ENCODE data around the gene AGPAT1. TPM values are rescaled to one million over a fixed set of nuclear protein-coding genes. Genes with fewer than 3 reads are reported as not detected.

Gene AGPAT1
- total RNA-seq: 17.8 and 20.3 TPM in 2 replicates

GRCh38 chr6:32175711-32176475 is at the start of gene AGPAT1:
Gene AGPAT1, minus strand, starts transcription at chr6:32176084. Its CDS starts 4,588 bp downstream, at chr6:32171496.

GRCh38 chr6:32223258-32224235 is 47.7 kb upstream of the AGPAT1 start, which contains the start of gene NOTCH4:
Gene NOTCH4, minus strand, starts transcription at chr6:32224067. Its CDS starts 139 bp downstream, at chr6:32223928.

GRCh38 chr6:32192608-32193039 is 16.7 kb upstream of the AGPAT1 start, which contains the start of gene GPSM3:
Gene GPSM3, minus strand, starts transcription at chr6:32192643. Its CDS starts 130 bp downstream, at chr6:32192513.

GRCh38 chr6:32190054-32190851 is 14.4 kb upstream of the AGPAT1 start, which contains the start of gene PBX2:
Gene PBX2, minus strand, starts transcription at chr6:32190202. Its CDS starts 287 bp downstream, at chr6:32189915.

GRCh38 chr6:32184084-32184640 is 8.3 kb upstream of the AGPAT1 start, which contains the start of gene AGER:
Gene AGER, minus strand, starts transcription at chr6:32184253. Its CDS starts 31 bp downstream, at chr6:32184222.

GRCh38 chr6:32177788-32178546 is 2.1 kb upstream of the AGPAT1 start, which contains the start of gene RNF5:
Gene RNF5, plus strand, starts transcription at chr6:32178405. Its CDS starts 107 bp downstream, at chr6:32178512.

GRCh38 chr6:32164295-32164694 is 11.6 kb downstream of the AGPAT1 start, which contains the start of gene EGFL8:
Gene EGFL8, plus strand, starts transcription at chr6:32164595. Its CDS starts 1,571 bp downstream, at chr6:32166166.

GRCh38 chr6:32153564-32154513 is 22.0 kb downstream of the AGPAT1 start, which contains the start of gene PPT2:
Gene PPT2, plus strand, starts transcription at chr6:32154141. Its CDS starts 454 bp downstream, at chr6:32154595.

GRCh38 chr6:32151863-32152768 is 23.8 kb downstream of the AGPAT1 start, which contains the start of gene PRRT1:
Gene PRRT1, minus strand, starts transcription at chr6:32151939. Its CDS starts 112 bp downstream, at chr6:32151827.

GRCh38 chr6:32127717-32128592 is 47.9 kb downstream of the AGPAT1 start, which contains the start of gene ATF6B:
Gene ATF6B, minus strand, starts transcription at chr6:32128246. Its CDS starts 39 bp downstream, at chr6:32128207.

Other genes with a start within 250 kb of the AGPAT1 start
- 0.38 and 6.8 TPM in 2 replicates for gene C2, start 248.4 kb downstream of the AGPAT1 start, total RNA-seq
- 5.8 and 65.1 TPM in 2 replicates for gene CFB, start 230.0 kb downstream of the AGPAT1 start, total RNA-seq
- 79.5 and 180 TPM in 2 replicates for gene NELFE, start 217.1 kb downstream of the AGPAT1 start, total RNA-seq
- gene SKIC2, start 216.9 kb downstream of the AGPAT1 start, total RNA-seq: 70.5 and 74.2 TPM in 2 replicates
- 11.9 and 14.7 TPM in 2 replicates for gene DXO, start 203.9 kb downstream of the AGPAT1 start, total RNA-seq
- gene C4A, start 194.0 kb downstream of the AGPAT1 start, total RNA-seq: 1.2 and 5.1 TPM in 2 replicates
- 1.9 and 4.5 TPM in 2 replicates for gene C4B, start 161.3 kb downstream of the AGPAT1 start, total RNA-seq
- gene CYP21A2, start 137.7 kb downstream of the AGPAT1 start, total RNA-seq: 0.19 TPM in 1 of 2 replicates, not detected in the other
- 3.6 and 10.4 TPM in 2 replicates for gene TNXB, start 66.7 kb downstream of the AGPAT1 start, total RNA-seq
- gene ATF6B, start 47.8 kb downstream of the AGPAT1 start, total RNA-seq: 6.7 and 14.9 TPM in 2 replicates
- 5.0 and 5.9 TPM in 2 replicates for gene FKBPL, start 45.8 kb downstream of the AGPAT1 start, total RNA-seq
- 0.28 TPM in 1 of 2 replicates, not detected in the other for gene PRRT1, start 24.1 kb downstream of the AGPAT1 start, total RNA-seq
- 10.2 and 49.3 TPM in 2 replicates for gene PPT2, start 21.9 kb downstream of the AGPAT1 start, total RNA-seq
- 0.58 and 1.4 TPM in 2 replicates for gene EGFL8, start 11.5 kb downstream of the AGPAT1 start, total RNA-seq
- 35.5 and 41.0 TPM in 2 replicates for gene RNF5, start 2.3 kb upstream of the AGPAT1 start, total RNA-seq
- gene AGER, start 8.2 kb upstream of the AGPAT1 start, total RNA-seq: 0.56 and 0.58 TPM in 2 replicates
- 28.8 and 35.5 TPM in 2 replicates for gene PBX2, start 14.1 kb upstream of the AGPAT1 start, total RNA-seq
- gene GPSM3, start 16.6 kb upstream of the AGPAT1 start, total RNA-seq: 1.5 and 1.7 TPM in 2 replicates
- gene NOTCH4, start 48.0 kb upstream of the AGPAT1 start, total RNA-seq: 0.85 and 1.5 TPM in 2 replicates
- gene TSBP1, start 195.8 kb upstream of the AGPAT1 start, total RNA-seq: not detected in 2 replicates
- gene BTNL2, start 231.1 kb upstream of the AGPAT1 start, total RNA-seq: not detected in 2 replicates

Data from regular cardiac myocyte (primary cell).